Left renal cortex interstitium (tissue), 4 donors: ENCODE results near the gene PHACTR3. TPM values are rescaled to one million over a fixed set of nuclear protein-coding genes. Genes with fewer than 3 reads are reported as not detected.

ENCODE experiments used
- DNase-seq, 4 donors: peaks; one replicate each; pipeline ENCODE4 v3.0.0-alpha.2; 2013; ENCODE audit warnings: low read depth in 4 of 4, low spot score in 2 of 4, missing footprints in 1 of 4
- polyA plus RNA-seq, 4 donors: library from polyadenylated mRNA; unstranded; fragments of 120-200 nt; gene quantifications; one replicate each; pipeline ENCODE4 v1.2.1, GENCODE V29; 2013; ENCODE audit not compliant: insufficient read length in 4 of 4

Gene PHACTR3
- polyA plus RNA-seq, 4 donors = 10.5 to 13.7 (median 12.2) TPM

DNA sequence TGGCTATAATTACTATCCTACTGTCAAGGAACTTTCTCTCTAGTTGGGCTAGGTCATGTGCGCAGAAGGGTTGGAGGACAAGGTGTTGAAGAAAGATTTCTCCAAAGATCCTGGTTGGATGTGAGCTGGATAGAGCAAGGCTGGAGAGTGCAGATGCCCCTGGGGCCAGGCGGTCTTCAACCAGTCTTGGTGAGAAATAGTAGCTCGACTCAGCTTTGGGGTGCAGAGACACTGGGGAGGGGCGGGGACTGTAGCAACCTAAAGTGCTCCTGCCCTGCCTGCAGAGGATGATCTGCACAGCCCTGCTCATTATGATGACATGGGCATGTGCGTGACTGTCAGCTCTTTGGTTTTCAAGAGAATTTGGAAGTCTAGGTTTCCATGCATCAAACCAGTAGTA, 35.9 kb downstream of the PHACTR3 start:
- DNase-seq = no peak

DNA sequence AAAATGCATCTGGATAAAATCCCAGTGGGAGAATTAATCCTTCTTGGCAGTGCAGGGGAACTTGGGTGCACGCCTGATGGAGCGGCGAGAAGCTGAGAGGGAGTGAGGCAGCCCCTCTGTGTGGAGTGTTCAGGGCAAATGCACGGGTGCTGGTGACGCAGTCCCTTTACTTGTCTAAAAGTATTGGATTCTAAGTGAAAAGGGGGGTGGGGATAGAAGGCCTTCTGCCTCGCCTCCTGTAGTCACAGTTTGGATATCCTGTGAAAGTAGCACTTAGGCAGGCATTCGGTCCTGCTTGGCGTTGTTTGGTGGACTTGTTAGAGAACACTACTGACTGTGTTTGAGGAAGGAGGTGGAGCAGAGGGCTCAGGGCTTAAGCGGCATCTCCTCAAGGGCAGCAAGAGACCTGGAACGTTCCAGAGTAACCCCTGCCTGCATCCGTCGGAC, 39.3 kb downstream of the PHACTR3 start:
- DNase-seq = no peak

DNA sequence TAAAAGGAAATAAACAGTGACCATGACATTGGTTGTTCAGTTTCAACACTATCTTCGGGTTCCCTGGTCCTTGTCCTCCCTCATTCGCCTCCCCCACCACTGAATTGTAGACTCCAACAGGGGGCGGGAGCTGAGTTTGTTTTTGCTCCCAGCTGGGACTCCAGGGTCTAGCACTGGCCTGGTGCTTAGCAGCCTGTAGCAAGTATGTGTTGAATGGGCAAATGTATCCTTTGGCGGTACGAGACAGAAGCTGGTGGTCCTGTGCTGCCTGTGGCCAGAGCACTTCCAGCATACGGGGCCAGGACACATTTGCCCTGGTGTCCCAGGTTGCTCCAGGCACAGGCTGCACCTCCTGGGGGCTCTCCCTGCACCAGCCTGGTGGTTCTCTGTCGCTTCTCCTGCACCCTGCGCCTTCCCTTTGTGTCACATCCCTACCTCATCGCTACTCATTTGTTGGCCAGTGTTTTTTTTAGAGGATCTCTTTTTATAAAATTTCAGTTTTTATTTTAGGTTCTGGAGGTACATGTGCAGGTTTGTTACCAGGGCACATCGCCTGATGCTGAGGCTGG, 40.1 kb downstream of the PHACTR3 start:
- no peak for DNase-seq

DNA sequence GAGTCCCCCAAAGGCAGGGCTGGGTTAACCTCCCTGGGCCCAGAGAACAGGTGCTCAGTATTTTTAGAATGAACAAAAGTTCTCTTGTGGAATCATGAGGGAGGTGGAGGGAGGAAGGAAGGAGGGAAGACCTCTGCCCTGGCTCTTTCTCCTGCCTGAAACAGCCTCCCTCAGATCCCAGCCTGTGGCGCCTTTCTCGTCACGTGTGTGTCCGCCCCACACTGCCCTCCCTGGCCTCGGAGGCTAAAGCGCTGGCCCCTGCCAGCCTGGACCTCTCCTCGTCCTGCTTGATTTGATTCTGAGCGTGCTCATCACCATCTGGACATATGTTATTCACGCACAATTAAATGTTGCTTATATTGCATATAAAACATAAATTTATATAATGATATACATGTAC, 40.9 kb downstream of the PHACTR3 start:
- no peak for DNase-seq

DNA sequence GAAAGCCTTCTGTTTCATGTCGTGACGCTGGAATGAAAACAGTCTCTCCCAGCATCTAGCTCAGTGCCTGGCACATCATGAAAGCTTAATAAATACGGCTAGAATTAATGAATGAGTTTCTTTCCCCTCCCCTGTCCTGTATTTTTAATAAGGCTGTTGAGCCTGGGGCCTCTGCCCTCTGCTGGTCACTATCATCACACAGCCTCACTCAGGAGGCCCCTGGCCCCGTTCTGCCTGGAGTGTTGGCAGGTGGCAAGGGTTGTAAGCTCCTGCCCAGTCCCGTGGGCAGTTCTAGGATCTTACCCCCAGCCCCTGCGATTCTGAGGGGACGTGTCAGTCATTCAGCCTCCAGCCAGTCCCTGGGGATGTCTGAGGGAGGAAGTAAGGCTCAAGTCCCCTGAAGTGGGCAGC, 41.4 kb downstream of the PHACTR3 start:
- DNase-seq = no peak

DNA sequence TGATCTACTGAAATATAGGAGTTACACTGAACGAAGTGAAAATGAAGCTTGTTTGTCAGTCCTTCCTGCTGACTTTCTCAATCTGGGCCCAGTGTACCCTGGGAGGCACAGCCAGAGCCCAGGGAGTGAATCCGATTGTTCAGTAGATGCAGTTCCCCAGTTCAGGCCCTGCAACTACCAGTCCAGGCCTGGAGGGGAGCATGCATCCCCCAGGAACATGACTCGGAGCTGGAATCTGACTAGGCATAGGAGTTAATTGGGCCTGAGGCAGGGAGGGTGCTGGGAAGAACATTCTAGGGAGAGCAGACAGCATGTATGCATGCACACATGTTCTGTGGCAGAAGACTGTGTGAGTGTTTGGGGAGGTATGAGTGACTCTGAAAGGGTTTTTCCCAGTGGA, 42.1 kb downstream of the PHACTR3 start:
- no peak for DNase-seq

DNA sequence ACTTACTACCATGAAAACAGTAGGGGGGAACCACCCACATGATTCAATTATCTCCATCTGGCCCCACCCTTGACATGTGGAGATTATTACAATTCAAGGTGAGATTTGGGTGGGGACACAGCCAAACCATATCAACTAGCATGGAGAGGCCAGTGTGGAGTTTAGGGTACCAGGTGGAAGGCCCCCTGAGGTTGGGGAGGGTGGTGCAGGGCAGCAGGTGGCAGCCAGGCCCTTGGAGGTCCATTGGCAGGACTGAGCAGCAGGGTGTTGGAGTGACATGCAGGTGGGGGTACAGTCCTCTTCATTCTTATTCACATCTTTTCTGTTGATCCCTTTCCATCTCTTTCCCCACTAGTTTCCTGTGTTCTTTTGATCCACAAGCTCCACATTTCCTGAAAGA, 42.9 kb downstream of the PHACTR3 start:
- no peak for DNase-seq

DNA sequence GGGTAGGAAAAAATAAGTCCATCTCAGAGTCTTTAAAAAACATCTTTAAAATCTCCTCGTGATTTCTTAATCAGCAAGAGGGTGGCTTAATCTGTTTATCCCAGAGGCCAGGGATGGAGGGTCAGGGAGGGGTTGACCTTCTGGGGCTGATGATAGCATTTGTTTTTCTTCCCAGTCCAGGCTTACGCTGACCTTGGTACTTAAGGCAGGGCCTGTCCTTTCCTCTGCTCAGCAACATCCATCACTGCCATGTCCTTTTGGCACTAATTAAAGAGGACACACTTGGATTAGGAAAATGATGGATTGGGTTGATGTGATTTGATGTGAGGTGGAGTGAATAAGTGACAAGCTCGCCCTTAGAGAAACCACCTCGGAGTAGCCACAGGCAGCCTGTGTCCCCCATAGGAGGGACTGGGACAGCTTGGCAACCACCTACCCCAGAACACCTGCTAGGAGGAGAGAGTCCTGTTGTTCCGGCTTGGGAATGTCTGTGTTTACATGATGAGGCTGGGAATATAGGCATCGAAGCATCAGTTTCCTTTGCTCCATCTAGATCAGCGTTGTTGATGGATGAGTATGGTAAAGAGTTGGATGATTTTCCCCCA, 44.2 kb downstream of the PHACTR3 start:
- no peak for DNase-seq

DNA sequence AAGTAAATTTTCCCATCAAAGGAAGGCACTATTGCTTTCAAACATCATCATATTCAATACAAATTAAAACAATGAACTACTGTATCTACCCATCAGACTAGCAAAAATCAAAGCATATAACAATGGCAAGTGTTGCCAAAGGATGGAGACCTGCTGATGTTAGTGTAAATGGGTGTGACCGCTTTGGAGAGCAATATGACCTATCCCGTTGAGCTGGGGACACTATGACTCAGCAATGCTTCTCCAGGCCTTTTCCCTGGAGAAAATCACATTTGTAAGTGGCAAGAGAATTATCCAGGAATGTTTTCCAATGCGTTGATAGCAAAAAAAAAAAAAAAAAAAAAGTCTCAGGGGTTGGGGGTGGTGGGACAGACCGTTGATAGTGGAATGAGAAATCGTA, 46.1 kb downstream of the PHACTR3 start:
- no peak for DNase-seq

DNA sequence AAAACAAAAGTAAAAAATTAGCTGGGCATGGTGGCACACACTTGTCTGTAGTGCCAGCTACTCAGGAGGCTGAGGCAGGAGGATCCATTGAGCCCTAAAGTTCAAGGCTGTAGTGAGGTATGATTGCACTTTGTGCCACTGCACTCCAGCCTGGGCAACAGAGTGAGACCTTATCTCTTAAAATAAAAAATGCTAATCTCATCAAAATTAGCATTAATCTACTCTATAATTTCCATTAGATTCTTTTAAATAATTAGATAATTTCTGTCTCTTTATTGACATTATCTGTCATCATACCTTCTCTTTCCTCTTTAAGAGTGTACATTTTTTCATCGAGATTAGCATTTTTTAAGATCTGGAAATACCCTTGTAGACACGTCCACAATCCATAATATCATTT, 48.0 kb downstream of the PHACTR3 start:
- no peak for DNase-seq

DNA sequence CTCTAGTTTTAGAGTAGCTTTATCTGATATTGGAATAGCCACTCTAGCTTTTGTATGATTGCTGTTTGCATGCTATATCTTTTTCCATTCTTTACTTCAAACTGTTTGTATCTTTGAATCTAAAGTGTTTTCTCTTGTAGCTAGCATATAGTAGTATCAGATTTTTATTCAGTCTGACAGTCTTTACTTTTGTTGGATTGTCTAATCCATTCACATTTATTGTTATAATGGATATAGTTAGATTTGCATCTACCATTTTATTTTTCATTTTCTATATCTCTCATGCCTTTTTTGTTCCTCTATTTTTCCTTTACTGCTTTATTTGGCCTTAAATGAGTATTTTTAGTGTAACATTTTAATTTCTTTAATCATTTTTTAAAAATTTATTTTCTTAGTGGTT, 52.1 kb downstream of the PHACTR3 start:
- no peak for DNase-seq

DNA sequence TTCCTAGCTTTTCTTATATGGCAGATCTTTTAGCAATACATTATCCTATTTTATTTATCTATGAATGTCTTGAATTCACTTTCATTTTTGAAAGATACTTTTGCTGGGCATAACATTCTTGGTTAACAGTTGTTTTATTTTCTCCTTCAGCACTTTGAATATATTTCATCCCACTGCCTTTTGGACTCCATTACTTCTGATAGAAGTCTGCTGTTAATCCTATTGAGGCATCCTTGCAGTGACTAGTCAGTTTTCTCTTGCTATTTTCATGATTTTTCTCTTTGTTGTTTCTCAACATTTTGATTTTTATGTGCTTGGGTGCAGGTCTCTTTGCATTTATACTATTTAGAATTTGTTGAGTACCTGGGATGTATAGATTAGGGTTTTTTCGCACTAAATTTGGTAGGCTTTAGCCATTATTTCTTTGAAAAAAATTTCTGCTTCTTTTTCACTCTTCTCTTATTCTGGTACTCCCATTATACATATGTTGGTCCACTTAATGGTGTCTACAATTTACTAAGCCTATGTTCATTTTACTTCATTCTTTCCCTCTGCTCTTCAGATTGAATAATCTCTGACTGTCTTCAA, 53.2 kb downstream of the PHACTR3 start:
- DNase-seq = no peak

DNA sequence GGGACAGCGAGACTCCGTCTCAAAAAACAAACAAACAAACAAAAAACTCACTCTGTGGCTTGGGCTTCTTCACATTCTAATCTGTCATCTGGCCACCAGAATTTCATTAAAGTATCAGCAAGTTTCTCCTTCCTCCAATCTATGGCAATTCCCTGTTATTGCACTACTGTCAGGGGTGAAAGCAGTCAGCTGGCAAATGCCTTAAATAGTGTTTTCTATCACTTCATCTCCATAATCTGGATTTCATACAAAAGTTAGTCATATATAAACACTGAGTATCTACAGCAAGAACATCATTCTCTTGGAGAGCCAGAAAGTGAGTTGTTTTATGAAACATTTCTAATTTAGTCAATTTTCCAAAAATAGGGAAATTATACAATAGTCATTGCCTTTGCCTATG, 56.1 kb downstream of the PHACTR3 start:
- DNase-seq = no peak

DNA sequence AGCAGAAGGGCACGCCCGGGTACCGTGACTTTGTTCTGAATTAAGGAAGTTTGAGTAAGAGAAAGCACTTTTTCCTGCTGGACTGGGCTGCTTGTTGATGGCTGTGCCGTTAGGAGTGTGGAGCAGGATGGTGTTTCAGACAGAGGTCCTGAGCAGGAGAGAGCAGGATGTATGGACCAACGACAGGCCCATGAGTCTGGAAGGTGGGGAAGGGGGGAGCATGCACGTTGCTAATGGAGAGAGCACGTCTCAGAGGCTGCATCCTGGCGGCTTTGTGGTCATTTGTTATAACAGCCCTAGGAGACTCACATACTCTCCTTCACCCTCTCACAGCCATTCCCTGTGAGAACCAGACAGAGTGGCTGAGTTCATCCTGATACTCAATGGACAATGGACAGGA, 56.8 kb downstream of the PHACTR3 start:
- DNase-seq = no peak

DNA sequence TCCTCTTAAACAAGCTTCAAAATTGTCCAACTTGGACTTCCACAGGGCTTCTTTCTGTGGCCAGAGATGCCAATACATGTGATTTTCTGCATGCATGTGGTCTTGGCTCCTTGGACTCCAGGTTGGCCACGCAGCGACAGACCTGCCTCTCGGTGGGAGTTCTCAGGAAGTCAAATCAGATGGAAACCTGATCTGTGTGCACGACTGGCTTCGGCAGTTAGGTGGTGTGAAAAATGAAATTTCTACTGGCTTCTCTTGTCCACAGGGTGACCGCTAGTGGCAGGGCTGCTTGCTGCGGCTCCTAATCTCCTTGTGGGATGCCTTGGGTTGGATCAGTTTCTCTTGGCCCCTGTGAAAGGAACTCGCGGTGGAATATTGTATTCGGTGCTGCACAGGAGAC, 57.3 kb downstream of the PHACTR3 start:
- DNase-seq = no peak

DNA sequence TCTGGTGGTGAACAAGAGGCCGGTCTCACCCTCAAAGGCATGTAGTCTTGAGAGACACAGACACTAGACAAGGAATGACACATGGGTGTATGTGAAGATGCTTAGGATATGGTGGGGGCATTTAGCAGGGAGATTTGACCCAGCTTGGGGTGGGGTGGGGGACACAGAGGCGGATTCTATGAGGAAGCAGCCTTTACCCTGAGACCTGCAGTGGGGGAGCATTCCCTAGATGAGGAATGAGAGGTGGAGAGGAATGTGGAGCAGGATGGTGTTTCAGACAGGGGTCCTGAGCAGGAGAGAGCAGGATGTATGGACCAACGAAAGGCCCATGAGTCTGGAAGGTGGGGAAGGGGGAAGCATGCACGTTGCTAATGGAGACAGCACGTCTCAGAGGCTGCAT, 57.8 kb downstream of the PHACTR3 start:
- DNase-seq = no peak

DNA sequence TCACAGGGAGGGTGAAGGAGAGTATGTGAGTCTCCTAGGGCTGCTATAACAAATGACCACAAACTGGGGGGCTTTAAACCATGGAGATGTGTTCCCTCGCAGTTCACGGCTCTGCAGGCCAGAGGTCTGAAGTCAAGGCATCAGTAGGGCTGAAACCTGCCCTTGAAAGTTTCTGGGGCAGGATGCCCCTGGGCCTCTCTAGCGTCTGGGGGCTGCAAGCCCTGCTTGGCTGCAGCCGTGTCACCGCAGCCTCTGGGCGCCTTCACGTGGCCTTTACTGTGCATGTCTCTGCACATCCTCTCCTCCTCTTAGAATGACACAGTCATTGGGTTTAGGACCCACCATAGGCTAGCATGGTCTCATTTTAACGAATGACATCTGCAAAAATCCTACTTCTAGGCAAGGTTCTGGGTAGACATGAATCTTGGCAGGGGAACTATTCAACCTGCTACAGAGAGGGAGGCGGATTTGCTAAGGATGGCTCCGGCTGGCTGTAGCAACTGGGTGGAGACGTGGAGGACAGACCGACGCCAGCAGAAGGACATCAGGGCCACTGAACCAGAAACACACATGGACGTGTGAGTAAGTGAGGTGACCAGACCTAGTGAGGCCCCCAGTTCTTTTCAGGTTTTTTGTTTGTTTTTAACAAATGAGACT, 58.6 kb downstream of the PHACTR3 start:
- DNase-seq = no peak

DNA sequence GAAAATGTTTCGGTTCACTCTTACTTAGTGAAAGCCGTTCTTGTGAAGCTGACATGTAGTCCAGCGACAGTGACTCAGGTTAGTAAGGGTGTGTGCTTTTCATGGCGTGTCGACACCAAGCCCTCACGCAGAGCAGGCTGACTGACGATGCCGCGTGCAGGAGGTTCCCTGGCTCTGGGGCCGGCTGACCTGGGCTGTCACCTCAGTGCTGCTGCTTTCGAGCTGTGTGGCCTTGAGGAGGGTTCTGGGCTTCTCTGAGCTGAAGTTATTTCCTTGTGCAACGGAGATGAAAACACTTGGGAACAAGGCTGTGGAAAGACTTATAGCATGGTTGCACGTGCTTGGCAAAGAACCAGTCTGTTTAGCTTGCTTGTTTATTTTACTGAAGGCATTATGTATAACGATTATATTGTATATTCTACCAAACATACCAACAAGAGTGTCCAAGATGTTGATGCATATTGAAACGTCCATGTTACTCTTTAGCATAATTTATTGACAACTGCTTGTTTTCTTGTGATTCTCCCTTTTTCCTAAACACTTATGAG, 59.2 kb downstream of the PHACTR3 start:
- no peak for DNase-seq

DNA sequence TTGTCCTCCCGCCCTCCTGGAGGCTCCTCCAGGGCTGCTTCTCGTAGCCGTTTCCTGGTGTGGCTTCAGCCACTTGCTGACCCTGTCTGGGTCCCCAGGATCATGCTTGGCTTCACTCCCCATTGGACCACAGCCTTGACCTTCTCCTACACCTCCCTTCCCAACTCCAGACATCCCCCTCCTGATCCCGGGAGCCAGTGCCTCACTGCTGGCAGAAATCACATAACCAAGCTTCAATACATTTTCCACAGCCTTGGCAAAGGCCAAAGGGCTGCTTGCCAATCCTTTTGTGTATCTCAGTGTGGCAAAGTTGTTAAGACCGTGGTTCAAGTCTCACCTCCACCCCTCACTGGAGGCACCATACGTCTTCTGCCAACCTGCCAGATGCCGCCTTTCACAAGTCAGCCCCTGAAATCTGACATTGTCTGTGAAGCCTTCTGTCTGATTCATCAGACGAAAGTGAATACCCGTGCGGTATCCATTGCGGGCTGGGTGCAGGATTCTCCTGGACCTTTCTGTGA, 60.1 kb downstream of the PHACTR3 start:
- DNase-seq = no peak

DNA sequence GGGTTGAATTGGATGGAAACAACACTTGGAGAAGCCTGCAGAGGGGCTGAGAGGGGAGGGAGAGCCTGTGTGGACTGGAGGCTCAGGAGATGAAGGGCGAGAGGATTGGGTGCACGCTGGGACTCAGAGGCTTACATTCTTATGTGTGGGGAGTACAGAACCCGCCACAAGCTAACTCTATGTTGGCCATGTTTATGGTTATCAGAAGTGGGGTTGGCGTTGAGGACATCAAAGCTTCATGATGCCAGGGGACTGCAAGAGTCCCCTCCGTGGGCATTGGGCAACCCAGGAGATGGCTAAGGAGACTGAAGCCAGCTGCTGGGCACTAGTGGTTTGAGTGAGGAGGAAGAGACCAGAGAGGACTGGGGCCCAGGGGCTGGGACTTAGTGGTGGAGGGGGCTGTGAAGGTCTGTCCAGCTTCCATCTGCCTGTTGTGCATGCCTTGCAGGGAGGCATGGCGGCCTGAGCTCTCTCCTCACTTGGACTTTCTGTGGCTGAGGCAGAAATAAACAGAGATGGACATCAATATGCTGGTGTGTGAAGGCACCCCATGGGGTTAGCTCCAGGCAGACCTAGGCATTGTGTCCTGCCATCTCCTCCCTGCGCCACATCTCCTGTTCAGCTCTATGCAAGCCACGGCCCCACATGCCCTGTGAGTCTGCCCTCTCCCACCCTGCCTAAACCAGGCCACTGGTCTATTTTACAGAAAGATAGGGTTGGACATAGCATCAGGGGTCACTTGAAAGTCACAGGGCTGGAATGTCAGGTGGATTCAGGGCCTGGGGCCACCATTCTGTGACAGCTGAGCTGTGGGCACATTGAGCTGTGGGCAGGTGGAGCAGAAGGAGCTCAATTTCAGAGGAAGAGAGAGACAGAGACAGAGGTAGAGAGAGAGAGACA, 61.6 kb downstream of the PHACTR3 start:
- no peak for DNase-seq
